ENCODE results near the gene EFCAB12. TPM values are rescaled to one million over a fixed set of nuclear protein-coding genes. Genes with fewer than 3 reads are reported as not detected.

Gene EFCAB12
- total RNA-seq: 3.5 TPM
- 1.2 TPM for polyA plus RNA-seq (ENCODE audit: insufficient read depth, low read depth, low replicate concordance)
- long read RNA-seq, donor 1, partial matches to known transcripts: 9 of 9 reads
- long read RNA-seq, donor 1, other reads (novel, unspliced or antisense): 0 of 9 reads
- long read RNA-seq, donor 2: 0 reads
- long read RNA-seq, donor 3, partial matches to known transcripts: 24 of 25 reads
- long read RNA-seq, donor 3, other reads (novel, unspliced or antisense): 0 of 25 reads
- long read RNA-seq, donor 4: 0 reads
- long read RNA-seq, donor 5: 0 reads
- long read RNA-seq, donor 6: 0 reads
- long read RNA-seq, donor 7, partial matches to known transcripts: 0 of 1 reads
- long read RNA-seq, donor 7, other reads (novel, unspliced or antisense): 1 of 1 reads
- long read RNA-seq, donor 8, partial matches to known transcripts: 23 of 23 reads
- long read RNA-seq, donor 8, other reads (novel, unspliced or antisense): 0 of 23 reads
- long read RNA-seq, donor 9: 0 reads
- long read RNA-seq, donor 10, partial matches to known transcripts: 45 of 45 reads
- long read RNA-seq, donor 10, other reads (novel, unspliced or antisense): 0 of 45 reads

- no peaks in the 10 kb centered on the region for H3K9me3 ChIP-seq (ENCODE audit: control insufficient read depth in 2 of 3, insufficient read depth in 1 of 3, low read length in 3 of 3)
- DNase-seq (peak; percentile 94 to 98 (median 97)), FAIRE-seq (peak; percentile 92)
- peak within 1 kb of the TSS in 1 of 2 donors; percentile 9 for H3K27ac ChIP-seq (ENCODE audit: low read depth in 2 of 2, low read length in 2 of 2)
- peak within 1 kb of the TSS in 2 of 3 donors; percentile 47 to 87 for H3K9ac ChIP-seq (ENCODE audit: low read length in 3 of 3)
- intact Hi-C loops (cut with DNase I): no loop called here
- H3K27me3 ChIP-seq (ENCODE audit: control insufficient read depth, insufficient read depth, low read length): no peaks in the 10 kb centered on the region
- H3K4me3 ChIP-seq (ENCODE audit: low read length in 3 of 3): peak within 1 kb of the TSS; percentile 86 to 93 (median 89)
- peaks cover 0 to 22% (median 21%) of the 10 kb centered on the region in 3 donors for H3K36me3 ChIP-seq (ENCODE audit: control insufficient read depth in 2 of 3, insufficient read depth in 3 of 3, low read length in 3 of 3)
- no peak for TF ChIP-seq CTCF (IDR thresholded peaks at IDR 0.05; ENCODE audit: borderline replicate concordance, extremely low read depth, insufficient read depth)
- H3K4me1 ChIP-seq (ENCODE audit: control insufficient read depth in 2 of 3, insufficient read depth in 2 of 3, low read depth in 1 of 3, low read length in 3 of 3): peaks cover 3 to 12% (median 8%) of the 10 kb centered on the region in 3 donors
These were observed at the start of gene EFCAB12 for GRCh38 chr3:129428376-129429079. Gene EFCAB12 (minus strand): TSS chr3:129428636. CDS start chr3:129428488, 148 bp downstream.

GRCh38 chr3:129476586-129476985 lies 48.1 kb upstream of the EFCAB12 start:
- Histone ChIP-seq H3K27ac (ENCODE audit: low read depth in 2 of 2, low read length in 2 of 2) (no peak overlapping the region), H3K4me3 (ENCODE audit: low read length in 3 of 3) (no peak overlapping the region), H3K27me3 (ENCODE audit: control insufficient read depth, insufficient read depth, low read length) (no peaks in the 10 kb centered on the region), H3K9ac (ENCODE audit: low read length in 3 of 3) (no peak overlapping the region), H3K9me3 (ENCODE audit: control insufficient read depth in 2 of 3, insufficient read depth in 1 of 3, low read length in 3 of 3) (no peaks in the 10 kb centered on the region), H3K4me1 (ENCODE audit: control insufficient read depth in 2 of 3, insufficient read depth in 2 of 3, low read depth in 1 of 3, low read length in 3 of 3) (peaks cover 0 to under 1% (median 0%) of the 10 kb centered on the region in 3 donors), H3K36me3 (ENCODE audit: control insufficient read depth in 2 of 3, insufficient read depth in 3 of 3, low read length in 3 of 3) (peaks cover 5 to 25% (median 17%) of the 10 kb centered on the region in 3 donors)
- DNase-seq: no peak
- no peak for FAIRE-seq
- no peak for TF ChIP-seq CTCF (IDR thresholded peaks at IDR 0.05; ENCODE audit: borderline replicate concordance, extremely low read depth, insufficient read depth)
- intact Hi-C loops (cut with DNase I): no loop called here

GRCh38 chr3:129475863-129476262 lies 47.4 kb upstream of the EFCAB12 start:
- FAIRE-seq (no peak), DNase-seq (no peak)
- H3K27me3 ChIP-seq (ENCODE audit: control insufficient read depth, insufficient read depth, low read length): no peaks in the 10 kb centered on the region
- no peaks in the 10 kb centered on the region for H3K4me1 ChIP-seq (ENCODE audit: control insufficient read depth in 2 of 3, insufficient read depth in 2 of 3, low read depth in 1 of 3, low read length in 3 of 3)
- no peaks in the 10 kb centered on the region for H3K9me3 ChIP-seq (ENCODE audit: control insufficient read depth in 2 of 3, insufficient read depth in 1 of 3, low read length in 3 of 3)
- peaks cover 5 to 25% (median 20%) of the 10 kb centered on the region in 3 donors for H3K36me3 ChIP-seq (ENCODE audit: control insufficient read depth in 2 of 3, insufficient read depth in 3 of 3, low read length in 3 of 3)
- TF ChIP-seq CTCF (IDR thresholded peaks at IDR 0.05; ENCODE audit: borderline replicate concordance, extremely low read depth, insufficient read depth): no peak
- no peak overlapping the region for H3K4me3 ChIP-seq (ENCODE audit: low read length in 3 of 3)
- no peak overlapping the region for H3K27ac ChIP-seq (ENCODE audit: low read depth in 2 of 2, low read length in 2 of 2)
- H3K9ac ChIP-seq (ENCODE audit: low read length in 3 of 3): no peak overlapping the region
- intact Hi-C loops (cut with DNase I): no loop called here

Data from kidney (tissue), 22 donors.